GM19043 (cell line): ENCODE measurements around the gene RRM1.
"Not testable (repeated sequence)": the region's sequence is repeated elsewhere in the genome, so short reads cannot be mapped to it uniquely, and the experiment has no call there.

Source experiments
- ATAC-seq: cut with Tn5 transposase; IDR thresholded peaks from one replicate; pipeline ENCODE4 v1.9.1; 2021; ENCODE audit warnings: low read depth; ENCODE audit not compliant: unreplicated experiment

Gene RRM1

GRCh38 chr11:4094348-4095291 is at the start of gene RRM1:
Gene RRM1 (plus strand): TSS chr11:4094799. CDS start chr11:4095013, 214 bp downstream.
- peak; percentile 95 for ATAC-seq

- ATAC-seq, result no peak
Measured at GRCh38 chr11:4044976-4045646, 49.5 kb upstream of the RRM1 start.

DNA sequence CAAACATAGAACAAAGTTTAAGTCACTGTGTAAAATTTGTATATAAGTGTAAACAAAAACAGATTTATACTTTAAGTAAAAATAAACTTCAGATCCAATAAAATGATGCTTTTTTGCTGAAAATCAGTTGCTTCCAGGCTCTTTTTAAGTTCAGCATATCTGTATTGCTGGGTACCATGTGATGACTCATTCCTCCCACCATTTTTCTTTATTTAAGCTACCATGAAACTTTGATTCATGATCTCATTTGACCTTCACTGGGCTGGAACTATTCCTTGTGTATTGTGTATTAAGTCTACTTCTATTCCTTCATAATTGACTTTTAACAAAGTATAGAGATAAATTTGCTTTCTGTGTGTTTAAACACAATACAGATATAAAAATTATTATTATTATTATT is 46.3 kb upstream of the RRM1 start:
- no peak for ATAC-seq

DNA sequence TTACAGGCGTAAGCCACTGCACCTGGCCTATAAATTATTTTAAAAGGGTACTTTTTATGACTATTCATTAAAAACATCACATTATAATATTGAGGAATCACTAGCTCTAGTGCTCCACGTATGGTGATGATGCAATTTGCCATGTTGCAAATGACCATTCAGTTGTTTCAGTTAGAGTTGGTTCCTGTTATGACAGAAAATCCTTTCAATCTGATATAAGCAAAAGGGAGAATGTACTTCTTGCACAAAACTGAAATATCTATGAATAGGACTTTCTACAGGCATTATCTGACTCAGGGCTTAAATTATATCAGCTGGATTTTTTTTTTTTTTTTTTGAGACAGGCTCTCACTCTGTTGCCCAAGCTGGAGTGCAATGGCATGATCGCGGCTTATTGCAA is 45.6 kb upstream of the RRM1 start:
- no peak for ATAC-seq

DNA sequence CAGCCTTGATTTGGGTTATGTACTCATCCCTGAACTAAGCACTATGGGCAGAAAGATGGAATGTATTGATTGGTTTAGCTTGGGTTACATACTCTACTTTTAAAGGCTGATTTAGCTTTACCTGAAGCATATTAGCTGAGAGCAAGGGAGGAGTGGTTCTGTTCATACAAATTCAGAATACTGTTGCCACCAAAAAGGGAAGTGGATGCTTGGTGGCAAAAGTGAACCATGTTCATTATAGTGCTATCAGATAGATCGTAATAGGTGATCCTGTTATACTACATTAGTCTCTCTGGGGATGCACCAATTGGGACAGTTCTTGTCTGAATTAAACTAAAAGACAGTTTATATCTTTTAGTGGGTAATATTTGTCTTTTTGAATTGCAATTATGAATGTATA is 44.5 kb upstream of the RRM1 start:
- ATAC-seq, result no peak

GRCh38 chr11:4053200-4053599 is 41.4 kb upstream of the RRM1 start:
- ATAC-seq, result not testable (repeated sequence)

DNA sequence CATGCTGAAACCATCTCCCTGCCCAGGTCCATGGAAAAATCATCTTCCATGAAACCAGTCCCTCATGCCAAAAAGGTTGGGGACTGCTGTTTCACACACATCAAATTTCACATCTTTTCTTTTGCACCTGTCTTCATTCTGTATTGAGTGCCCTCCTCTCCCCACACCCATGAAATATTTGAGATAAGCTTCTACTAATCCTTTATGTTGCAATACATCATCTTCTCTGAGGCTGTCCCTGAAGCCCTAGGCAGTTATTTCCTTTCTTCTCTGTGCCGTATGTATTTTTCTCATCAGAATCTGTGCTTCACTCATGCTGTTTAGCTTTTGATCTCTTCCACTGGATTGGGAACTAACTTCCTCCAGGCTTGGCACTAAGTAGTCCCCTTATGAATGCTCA is 40.0 kb upstream of the RRM1 start:
- ATAC-seq, result no peak

- ATAC-seq, result no peak
Measured at GRCh38 chr11:4059424-4059823, 35.2 kb upstream of the RRM1 start.

GRCh38 chr11:4060182-4060923 is 34.2 kb upstream of the RRM1 start:
- ATAC-seq, result no peak

DNA sequence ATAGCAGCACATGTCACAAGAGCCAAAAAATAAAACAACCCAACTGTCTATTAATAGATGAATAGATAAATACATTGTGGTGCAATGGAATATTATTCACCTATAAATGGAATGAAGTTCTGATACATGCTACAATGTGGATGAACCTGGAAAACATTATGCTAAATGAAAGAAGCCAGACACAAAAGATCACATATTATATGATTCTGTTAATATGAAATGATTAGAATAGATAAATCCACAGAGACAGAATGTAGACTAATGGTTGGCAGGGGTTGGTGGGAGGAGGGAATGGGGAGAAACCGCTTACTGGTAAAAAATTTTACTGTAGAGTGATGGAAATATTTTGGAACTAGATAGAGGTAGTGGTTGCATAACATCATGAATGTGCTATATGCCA is 32.9 kb upstream of the RRM1 start:
- ATAC-seq, result no peak

DNA sequence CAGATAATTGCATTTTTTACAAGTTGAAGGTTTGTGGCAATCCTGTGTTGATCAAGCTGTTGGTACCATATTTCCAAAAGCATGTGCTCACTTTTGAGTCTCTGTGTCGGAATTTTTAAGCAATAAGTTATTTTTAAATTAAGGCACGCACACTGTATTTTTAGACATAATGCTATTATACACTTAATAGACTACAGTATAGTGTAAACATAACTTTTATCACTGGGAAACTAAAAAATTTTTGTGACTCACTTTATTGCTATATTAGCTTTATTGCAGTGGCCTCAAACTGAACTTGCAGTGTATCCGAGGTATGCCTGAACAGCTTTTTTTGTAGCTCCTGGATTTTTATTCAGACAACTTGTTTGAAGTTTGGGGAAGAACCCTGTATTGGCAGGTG is 31.3 kb upstream of the RRM1 start:
- no peak for ATAC-seq

- no peak for ATAC-seq
Measured at GRCh38 chr11:4064278-4064955, 30.2 kb upstream of the RRM1 start.

- ATAC-seq, result no peak
Measured at GRCh38 chr11:4065086-4065485, 29.5 kb upstream of the RRM1 start.

- no peak for ATAC-seq
Measured at GRCh38 chr11:4065601-4066377, 28.8 kb upstream of the RRM1 start.

- ATAC-seq, result no peak
Measured at GRCh38 chr11:4066910-4067309, 27.7 kb upstream of the RRM1 start.

DNA sequence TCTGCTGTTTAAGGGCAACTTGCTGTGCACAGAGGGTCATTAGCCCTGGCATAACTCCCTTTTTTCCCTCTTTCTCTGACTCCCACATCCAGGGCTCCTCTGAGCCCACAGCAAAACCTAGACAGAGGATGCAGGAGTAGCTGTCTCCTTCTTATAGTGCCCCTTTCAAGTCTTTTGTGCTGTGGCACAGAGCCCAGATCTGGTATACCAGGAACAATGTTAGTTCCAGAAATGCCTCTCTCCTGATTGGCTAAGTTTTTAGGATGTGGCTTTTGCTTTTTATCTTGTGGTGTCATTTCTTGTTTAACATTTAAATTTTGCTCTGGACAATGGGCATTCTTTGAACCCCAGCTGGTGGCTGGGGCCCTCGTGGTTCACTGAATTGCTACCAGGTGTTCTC is 25.6 kb upstream of the RRM1 start:
- no peak for ATAC-seq

DNA sequence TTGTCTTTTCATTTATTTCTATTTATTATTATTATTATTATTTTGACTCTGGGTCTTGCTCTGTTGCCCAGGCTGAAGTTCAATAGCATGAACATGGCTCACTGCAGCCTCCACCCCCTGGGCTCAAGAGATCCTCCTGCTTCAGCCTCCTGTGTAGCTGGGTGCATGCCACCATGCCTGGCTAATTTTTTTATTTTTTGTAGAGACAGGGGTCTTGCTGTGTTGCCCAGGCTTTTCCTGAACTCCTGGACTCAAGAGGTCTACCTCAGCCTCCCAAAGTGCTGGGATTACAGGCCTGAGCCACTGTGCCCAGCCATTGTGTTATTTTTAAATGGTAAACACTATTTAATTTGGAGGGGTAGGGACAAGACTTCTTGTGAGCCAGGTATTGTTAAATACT is 23.3 kb upstream of the RRM1 start:
- no peak for ATAC-seq

DNA sequence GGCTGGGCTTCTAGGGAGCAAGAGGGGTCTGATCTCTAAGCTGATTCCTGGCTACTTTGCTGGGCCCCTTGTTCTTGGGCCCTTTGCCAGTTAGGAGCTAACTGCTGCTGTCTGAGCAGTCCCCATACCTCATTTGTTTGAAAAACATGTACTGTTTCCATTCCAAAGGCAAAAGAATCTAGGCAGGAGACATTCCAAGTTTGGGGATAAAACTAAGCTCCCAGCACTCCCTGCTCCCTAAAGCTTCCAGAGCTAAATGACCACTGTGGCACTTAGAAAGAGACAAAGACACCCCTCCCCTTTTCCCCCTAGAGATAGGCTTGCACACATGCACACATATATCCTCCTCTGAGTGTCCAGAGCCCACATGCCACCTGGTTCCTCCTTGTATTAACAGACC is 22.7 kb upstream of the RRM1 start:
- no peak for ATAC-seq

GRCh38 chr11:4072668-4073285 is 21.8 kb upstream of the RRM1 start:
- ATAC-seq, result peak; percentile 57
